ENCODE data around the gene NVL.

NVL gene

GRCh38 chr1:224308064-224308463, 21.9 kb downstream of the NVL start:
- H3K4me3 ChIP-seq (ENCODE audit: low read length, poor library complexity, severe bottlenecking), result no peak overlapping the region
- no peak overlapping the region for H3K9ac ChIP-seq (ENCODE audit: low read depth, low read length, poor library complexity, severe bottlenecking)
- H2AFZ ChIP-seq (ENCODE audit: low read length), result no peak overlapping the region
- no peaks in the 10 kb centered on the region for H3K79me2 ChIP-seq (ENCODE audit: insufficient read depth, low read length)
- no peak overlapping the region for H3K4me2 ChIP-seq (ENCODE audit: low read depth, low read length, poor library complexity, severe bottlenecking)
- no peaks in the 10 kb centered on the region for H3K27me3 ChIP-seq (ENCODE audit: insufficient read depth, low read length, poor library complexity, severe bottlenecking)
- H4K20me1 ChIP-seq (ENCODE audit: insufficient read depth, low read length, poor library complexity, severe bottlenecking), result no peaks in the 10 kb centered on the region
- H3K9me3 ChIP-seq (ENCODE audit: insufficient read depth, low read depth, low read length), result no peaks in the 10 kb centered on the region
- H3K9me2 ChIP-seq (replicated peaks; ENCODE audit: low read depth, low read length), result no peaks in the 10 kb centered on the region
- no peaks in the 10 kb centered on the region for H3K4me1 ChIP-seq (ENCODE audit: insufficient read depth, low read length, poor library complexity, severe bottlenecking)
- peaks cover 71% of the 10 kb centered on the region; the same call in 1 of the 2 replicates for H3K36me3 ChIP-seq (ENCODE audit: insufficient read depth, low read length)
- no peaks in the 10 kb centered on the region for H3F3A ChIP-seq (ENCODE audit: low read depth)
- TF ChIP-seq EZH2phosphoT487 (IDR thresholded peaks at IDR 0.05; ENCODE audit: borderline replicate concordance) (no peak), CTCF (conservative IDR thresholded peaks at IDR 0.05; ENCODE audit: low read length) (no peak)

DNA sequence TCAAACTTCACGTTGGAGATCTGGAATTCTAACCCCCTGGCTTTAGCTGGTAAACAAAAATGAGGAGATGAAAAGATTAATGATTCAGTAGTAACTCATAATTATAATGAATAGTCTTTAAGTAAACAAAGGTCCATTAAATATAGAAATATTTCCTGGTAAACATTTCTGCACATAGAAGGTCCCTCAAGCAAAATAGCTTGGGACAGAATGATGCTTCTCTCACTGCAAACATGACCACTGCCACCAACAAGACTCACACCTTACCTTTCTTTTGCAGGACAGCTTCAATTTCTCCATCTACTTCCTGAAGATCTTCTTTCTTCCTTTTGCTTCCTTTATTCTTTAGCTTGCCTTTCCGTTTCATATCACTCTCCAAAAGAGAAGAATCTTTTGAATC, 25.2 kb downstream of the NVL start:
- Histone ChIP-seq H3K9me2 (replicated peaks; ENCODE audit: low read depth, low read length) (no peaks in the 10 kb centered on the region), H3K4me3 (ENCODE audit: low read length, poor library complexity, severe bottlenecking) (no peak overlapping the region), H3K79me2 (ENCODE audit: insufficient read depth, low read length) (no peaks in the 10 kb centered on the region), H3K4me1 (ENCODE audit: insufficient read depth, low read length, poor library complexity, severe bottlenecking) (no peaks in the 10 kb centered on the region), H3F3A (ENCODE audit: low read depth) (no peaks in the 10 kb centered on the region), H3K27me3 (ENCODE audit: insufficient read depth, low read length, poor library complexity, severe bottlenecking) (no peaks in the 10 kb centered on the region), H3K36me3 (ENCODE audit: insufficient read depth, low read length) (peaks cover 80% of the 10 kb centered on the region; the same call in 1 of the 2 replicates), H4K20me1 (ENCODE audit: insufficient read depth, low read length, poor library complexity, severe bottlenecking) (no peaks in the 10 kb centered on the region), H3K9ac (ENCODE audit: low read depth, low read length, poor library complexity, severe bottlenecking) (no peak overlapping the region), H3K9me3 (ENCODE audit: insufficient read depth, low read depth, low read length) (no peaks in the 10 kb centered on the region), H2AFZ (ENCODE audit: low read length) (no peak overlapping the region), H3K4me2 (ENCODE audit: low read depth, low read length, poor library complexity, severe bottlenecking) (no peak overlapping the region)
- TF ChIP-seq CTCF (conservative IDR thresholded peaks at IDR 0.05; ENCODE audit: low read length) (no peak), EZH2phosphoT487 (IDR thresholded peaks at IDR 0.05; ENCODE audit: borderline replicate concordance) (no peak)

GRCh38 chr1:224302947-224303346, 27.0 kb downstream of the NVL start:
- Histone ChIP-seq H3K27me3 (ENCODE audit: insufficient read depth, low read length, poor library complexity, severe bottlenecking) (no peaks in the 10 kb centered on the region), H3K9me2 (replicated peaks; ENCODE audit: low read depth, low read length) (no peaks in the 10 kb centered on the region), H3F3A (ENCODE audit: low read depth) (no peaks in the 10 kb centered on the region), H4K20me1 (ENCODE audit: insufficient read depth, low read length, poor library complexity, severe bottlenecking) (no peaks in the 10 kb centered on the region), H3K4me2 (ENCODE audit: low read depth, low read length, poor library complexity, severe bottlenecking) (no peak overlapping the region), H3K36me3 (ENCODE audit: insufficient read depth, low read length) (peaks cover 89% of the 10 kb centered on the region; the same call in 1 of the 2 replicates), H2AFZ (ENCODE audit: low read length) (no peak overlapping the region), H3K9me3 (ENCODE audit: insufficient read depth, low read depth, low read length) (no peaks in the 10 kb centered on the region), H3K4me3 (ENCODE audit: low read length, poor library complexity, severe bottlenecking) (no peak overlapping the region), H3K79me2 (ENCODE audit: insufficient read depth, low read length) (no peaks in the 10 kb centered on the region), H3K9ac (ENCODE audit: low read depth, low read length, poor library complexity, severe bottlenecking) (no peak overlapping the region), H3K4me1 (ENCODE audit: insufficient read depth, low read length, poor library complexity, severe bottlenecking) (no peaks in the 10 kb centered on the region)
- TF ChIP-seq CTCF (conservative IDR thresholded peaks at IDR 0.05; ENCODE audit: low read length) (no peak), EZH2phosphoT487 (IDR thresholded peaks at IDR 0.05; ENCODE audit: borderline replicate concordance) (no peak)

Measured in Loucy (cell line).